Measurements from ENCODE around the gene LCE6A. TPM values are rescaled to one million over a fixed set of nuclear protein-coding genes. Genes with fewer than 3 reads are reported as not detected.

The LCE6A gene
- total RNA-seq, 2 donors from 2014 or later: not detected

DNA sequence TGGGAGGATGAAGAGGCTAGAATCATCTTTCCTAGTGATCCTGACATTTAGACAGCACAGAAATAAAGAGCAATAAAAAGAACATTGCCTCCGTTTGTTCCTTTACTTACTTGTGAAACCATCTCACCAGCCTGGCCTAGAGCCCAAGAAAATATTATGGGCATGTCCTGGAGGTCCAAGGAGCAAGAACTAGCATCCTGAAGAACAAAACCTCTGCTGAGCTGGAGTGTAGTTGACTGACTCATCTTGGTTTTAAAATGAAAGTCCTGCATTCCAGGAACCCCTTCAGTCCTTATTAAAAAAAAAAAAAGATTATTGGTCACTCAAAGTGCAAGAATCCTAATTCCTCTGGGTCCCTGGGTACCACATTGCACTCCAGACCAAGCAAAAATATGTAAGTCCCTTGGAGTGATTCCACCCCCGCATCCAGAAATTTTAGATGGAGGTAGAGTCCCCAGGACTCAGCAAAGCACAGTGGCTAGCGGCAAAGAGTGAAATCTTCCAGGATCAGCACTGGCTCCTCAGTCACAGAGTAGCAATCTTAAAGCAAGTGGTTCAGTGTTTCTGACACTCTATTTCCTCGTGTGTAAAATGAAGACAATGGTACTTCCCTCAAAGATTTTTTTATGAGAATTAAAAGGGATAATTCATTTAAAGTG lies 42.4 kb downstream of the LCE6A start:
- Histone ChIP-seq H3K36me3 (no peaks in the 10 kb centered on the region), H3K4me3 (no peak overlapping the region), H3K4me1 (no peaks in the 10 kb centered on the region), H3K9me3 (no peaks in the 10 kb centered on the region), H3K27me3 (no peaks in the 10 kb centered on the region), H3K9ac (ENCODE audit: low read depth in 2 of 2, low read length in 2 of 2) (no peak overlapping the region), H3K27ac (no peak overlapping the region)
- TF ChIP-seq CTCF (IDR thresholded peaks at IDR 0.05): no peak
- DNase-seq: no peak
- intact Hi-C loops (cut with DNase I): no loop called here

DNA sequence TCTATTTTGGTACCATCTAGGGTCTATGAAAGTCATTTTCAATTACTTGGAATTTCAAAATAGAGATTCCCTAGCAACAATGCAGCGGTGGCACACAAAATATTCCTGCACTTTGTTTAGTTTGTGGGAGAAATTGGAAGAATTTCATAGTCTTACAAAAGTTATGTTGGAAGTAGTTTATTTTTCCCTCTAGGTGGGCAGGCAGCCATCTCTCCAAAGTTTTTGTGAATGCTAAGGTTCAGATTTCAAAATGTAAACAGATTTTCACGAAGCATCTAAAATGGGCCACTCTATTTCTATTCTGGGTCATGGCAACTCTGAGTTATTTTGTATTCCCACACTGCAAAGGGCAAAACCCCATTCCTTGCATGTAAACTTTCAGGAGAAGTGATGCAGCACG lies 43.4 kb downstream of the LCE6A start:
- Histone ChIP-seq H3K9ac (ENCODE audit: low read depth in 2 of 2, low read length in 2 of 2) (no peak overlapping the region), H3K27ac (no peak overlapping the region), H3K27me3 (no peaks in the 10 kb centered on the region), H3K9me3 (no peaks in the 10 kb centered on the region), H3K36me3 (no peaks in the 10 kb centered on the region), H3K4me1 (no peaks in the 10 kb centered on the region), H3K4me3 (no peak overlapping the region)
- no peak for TF ChIP-seq CTCF (IDR thresholded peaks at IDR 0.05)
- intact Hi-C loops (cut with DNase I): no loop called here
- no peak for DNase-seq

DNA sequence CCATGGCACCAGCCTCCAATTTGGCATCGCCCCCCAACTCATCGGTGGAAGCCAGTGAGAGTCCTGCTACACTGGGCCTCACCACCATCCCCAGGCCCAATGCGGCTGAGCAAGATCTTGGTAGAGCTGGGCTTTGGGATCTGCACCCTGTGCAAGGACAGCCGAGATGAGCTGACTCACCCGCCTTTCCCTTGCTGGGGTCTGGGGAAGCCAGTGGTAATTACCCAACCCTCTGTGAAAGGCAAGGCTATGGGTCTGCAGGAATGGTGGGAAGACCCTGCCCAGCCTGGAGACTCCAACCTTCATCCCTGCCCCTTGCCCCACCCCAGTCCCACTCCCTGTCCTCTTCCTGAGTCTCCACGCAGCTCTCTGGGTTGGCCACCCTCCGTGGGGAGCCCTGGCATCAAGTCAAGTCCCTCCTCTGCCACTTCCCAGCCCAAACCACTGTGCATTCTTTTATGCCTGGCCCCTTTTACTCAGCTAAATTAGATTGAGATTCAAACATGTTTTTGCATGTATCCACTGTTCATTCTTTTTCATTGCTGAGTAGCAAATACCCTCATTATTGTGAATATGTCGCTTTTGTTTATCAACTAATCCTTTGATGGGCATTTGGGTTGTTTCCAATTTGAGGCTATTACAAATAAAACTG lies 44.2 kb downstream of the LCE6A start:
- Histone ChIP-seq H3K9me3 (no peaks in the 10 kb centered on the region), H3K4me1 (no peaks in the 10 kb centered on the region), H3K4me3 (no peak overlapping the region), H3K9ac (ENCODE audit: low read depth in 2 of 2, low read length in 2 of 2) (no peak overlapping the region), H3K27me3 (no peaks in the 10 kb centered on the region), H3K27ac (no peak overlapping the region), H3K36me3 (no peaks in the 10 kb centered on the region)
- intact Hi-C loops (cut with DNase I): no loop called here
- no peak for TF ChIP-seq CTCF (IDR thresholded peaks at IDR 0.05)
- DNase-seq: no peak

DNA sequence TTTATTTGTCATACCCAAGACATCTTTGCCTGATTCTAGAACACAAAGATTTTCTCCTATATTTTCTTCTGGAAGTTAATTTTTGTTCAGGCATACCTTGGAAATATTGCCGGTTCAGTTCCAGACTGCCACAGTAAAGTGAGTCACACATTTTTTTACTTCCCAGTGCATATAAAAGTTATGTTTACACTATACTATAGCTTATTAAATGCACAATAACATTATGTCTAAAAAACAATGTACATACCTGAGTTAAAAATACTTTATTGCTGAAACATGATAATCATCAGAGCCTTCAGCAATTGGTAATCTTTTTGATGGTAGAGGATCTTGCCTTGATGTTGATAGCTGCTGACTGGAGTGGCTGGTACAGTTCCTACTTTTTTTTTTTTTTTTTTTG lies 45.5 kb downstream of the LCE6A start:
- H3K27ac ChIP-seq: no peak overlapping the region
- H3K4me1 ChIP-seq: no peaks in the 10 kb centered on the region
- no peaks in the 10 kb centered on the region for H3K27me3 ChIP-seq
- intact Hi-C loops (cut with DNase I): no loop called here
- no peak for DNase-seq
- TF ChIP-seq CTCF (IDR thresholded peaks at IDR 0.05): no peak
- H3K36me3 ChIP-seq: no peaks in the 10 kb centered on the region
- H3K9me3 ChIP-seq: no peaks in the 10 kb centered on the region
- no peak overlapping the region for H3K9ac ChIP-seq (ENCODE audit: low read depth in 2 of 2, low read length in 2 of 2)
- no peak overlapping the region for H3K4me3 ChIP-seq

Other genes with a start within 250 kb of the LCE6A start
- not detected for gene LCE3C, start 242.6 kb upstream of the LCE6A start, total RNA-seq
- gene LCE3B, start 229.0 kb upstream of the LCE6A start, total RNA-seq: not detected
- gene LCE3A, start 219.8 kb upstream of the LCE6A start, total RNA-seq: not detected
- gene LCE2D, start 179.5 kb upstream of the LCE6A start, total RNA-seq: not detected
- not detected for gene LCE2C, start 167.6 kb upstream of the LCE6A start, total RNA-seq
- not detected for gene LCE2B, start 156.7 kb upstream of the LCE6A start, total RNA-seq
- gene LCE2A, start 144.5 kb upstream of the LCE6A start, total RNA-seq: not detected
- not detected for gene LCE4A, start 134.7 kb upstream of the LCE6A start, total RNA-seq
- not detected for gene KPRP, start 84.8 kb upstream of the LCE6A start, total RNA-seq
- not detected for gene LCE1F, start 67.7 kb upstream of the LCE6A start, total RNA-seq
- gene LCE1E, start 56.6 kb upstream of the LCE6A start, total RNA-seq: not detected
- gene LCE1D, start 46.1 kb upstream of the LCE6A start, total RNA-seq: not detected
- gene LCE1C, start 36.2 kb upstream of the LCE6A start, total RNA-seq: not detected
- gene LCE1B, start 30.9 kb upstream of the LCE6A start, total RNA-seq: not detected
- not detected for gene LCE1A, start 15.4 kb upstream of the LCE6A start, total RNA-seq
- not detected for gene LCE7A, start 17.1 kb downstream of the LCE6A start, total RNA-seq
- not detected for gene SMCP, start 35.5 kb downstream of the LCE6A start, total RNA-seq
- not detected for gene IVL, start 65.7 kb downstream of the LCE6A start, total RNA-seq
- not detected for gene SPRR5, start 104.3 kb downstream of the LCE6A start, total RNA-seq
- not detected for gene SPRR4, start 127.8 kb downstream of the LCE6A start, total RNA-seq
- gene SPRR1A, start 141.2 kb downstream of the LCE6A start, total RNA-seq: not detected
- gene SPRR3, start 158.9 kb downstream of the LCE6A start, total RNA-seq: not detected
- not detected for gene SPRR1B, start 188.3 kb downstream of the LCE6A start, total RNA-seq
- gene SPRR2D, start 198.3 kb downstream of the LCE6A start, total RNA-seq: not detected
- not detected for gene SPRR2A, start 214.7 kb downstream of the LCE6A start, total RNA-seq
- not detected for gene SPRR2B, start 228.8 kb downstream of the LCE6A start, total RNA-seq